ENCODE data around the gene STARD10. TPM values are rescaled to one million over a fixed set of nuclear protein-coding genes. Genes with fewer than 3 reads are reported as not detected.

The STARD10 gene
- total and polyA plus RNA-seq, 8 donors = 99.5 to 366 (median 164) TPM

- intact Hi-C loops (cut with DNase I) = loop anchor here (5.0 to 10.0 kb wide), 3 partner anchors 348 to 418 kb away; no protein-coding TSS in a partner anchor
- WGBS, 2 donors = 85 to 86% methylated on average over 8 of the region's 8 CpGs
- no peak for TF ChIP-seq CTCF (IDR thresholded peaks at IDR 0.05)
These were observed 33.2 kb upstream of the STARD10 start for GRCh38 chr11:72826942-72827480.

GRCh38 chr11:72826191-72826941 is 32.5 kb upstream of the STARD10 start:
- H3K36me3 ChIP-seq = no peaks in the 10 kb centered on the region
- no peak for FAIRE-seq

More at GRCh38 chr11:72826942-72827480, 33.2 kb upstream of the STARD10 start:
- H3K27ac ChIP-seq = no peak overlapping the region
- no peaks in the 10 kb centered on the region for H3K4me1 ChIP-seq
- FAIRE-seq (no peak), ATAC-seq (no peak), DNase-seq (peak in 1 of 6 donors; percentile 46)
- H3K36me3 ChIP-seq = no peaks in the 10 kb centered on the region
- no peaks in the 10 kb centered on the region for H3K27me3 ChIP-seq
- no peak overlapping the region for H3K4me3 ChIP-seq
- no peaks in the 10 kb centered on the region for H3K9me3 ChIP-seq

GRCh38 chr11:72825661-72826060 is 31.8 kb upstream of the STARD10 start:
- no peaks in the 10 kb centered on the region for H3K36me3 ChIP-seq
- H3K27me3 ChIP-seq = no peaks in the 10 kb centered on the region
- H3K27ac ChIP-seq = no peak overlapping the region
- intact Hi-C loops (cut with DNase I) = loop anchor here (5.0 to 10.0 kb wide), 3 partner anchors 349 to 419 kb away; no protein-coding TSS in a partner anchor
- peaks cover 0 to 6% (median 6%) of the 10 kb centered on the region in 3 donors for H3K4me1 ChIP-seq
- no peak for DNase-seq
- 72 to 78% methylated on average over 4 of the region's 4 CpGs for WGBS, 2 donors
- FAIRE-seq = no peak
- ATAC-seq = no peak
- no peak for TF ChIP-seq CTCF (IDR thresholded peaks at IDR 0.05)
- H3K4me3 ChIP-seq = no peak overlapping the region
- H3K9me3 ChIP-seq = no peaks in the 10 kb centered on the region

More at GRCh38 chr11:72826191-72826941, 32.5 kb upstream of the STARD10 start:
- Histone ChIP-seq H3K4me3 (no peak overlapping the region), H3K4me1 (peaks cover 0 to 2% (median 2%) of the 10 kb centered on the region in 3 donors), H3K9me3 (no peaks in the 10 kb centered on the region), H3K27ac (no peak overlapping the region), H3K27me3 (no peaks in the 10 kb centered on the region)
- ATAC-seq (no peak), DNase-seq (peak in 2 of 6 donors; percentile 25 to 62)
- TF ChIP-seq CTCF (IDR thresholded peaks at IDR 0.05) = no peak
- WGBS, 2 donors = 89 to 94% methylated on average over 15 of the region's 15 CpGs
- intact Hi-C loops (cut with DNase I) = loop anchor here (5.0 to 10.0 kb wide), 3 partner anchors 348 to 418 kb away; no protein-coding TSS in a partner anchor

GRCh38 chr11:72824811-72825505 is 31.1 kb upstream of the STARD10 start:
- Histone ChIP-seq H3K36me3 (no peaks in the 10 kb centered on the region), H3K27me3 (no peaks in the 10 kb centered on the region), H3K27ac (no peak overlapping the region), H3K4me1 (peaks cover 0 to 6% (median 6%) of the 10 kb centered on the region in 3 donors), H3K9me3 (no peaks in the 10 kb centered on the region), H3K4me3 (no peak overlapping the region)
- FAIRE-seq (no peak), DNase-seq (peak in 2 of 6 donors; percentile 24 to 72), ATAC-seq (no peak)
- WGBS, 2 donors = 72 to 76% methylated on average over 15 of the region's 15 CpGs
- TF ChIP-seq CTCF (IDR thresholded peaks at IDR 0.05) = no peak
- intact Hi-C loops (cut with DNase I) = loop anchor here (5.0 to 10.0 kb wide), 3 partner anchors 350 to 420 kb away; no protein-coding TSS in a partner anchor

Measured in pancreas (tissue), 10 donors.